Umbilical cord (tissue), 2 donors: ENCODE measurements around the gene SLC22A23. TPM values are rescaled to one million over a fixed set of nuclear protein-coding genes. Genes with fewer than 3 reads are reported as not detected.
A peak's percentile ranks its signal among the peaks of the same experiment; 100 is the strongest.

Source experiments
- DNase-seq: peaks from one replicate; pipeline ENCODE4 v3.0.0-alpha.2; 2015; ENCODE audit warnings: low spot score
- total RNA-seq: library from RNA; depleted of rRNA; stranded (reverse); fragments of >200 nt; gene quantifications from one replicate; pipeline ENCODE4 v1.2.3, GENCODE V29; 2014; ENCODE audit warnings: low replicate concordance; ENCODE audit not compliant: insufficient read depth

The SLC22A23 gene, protein sequence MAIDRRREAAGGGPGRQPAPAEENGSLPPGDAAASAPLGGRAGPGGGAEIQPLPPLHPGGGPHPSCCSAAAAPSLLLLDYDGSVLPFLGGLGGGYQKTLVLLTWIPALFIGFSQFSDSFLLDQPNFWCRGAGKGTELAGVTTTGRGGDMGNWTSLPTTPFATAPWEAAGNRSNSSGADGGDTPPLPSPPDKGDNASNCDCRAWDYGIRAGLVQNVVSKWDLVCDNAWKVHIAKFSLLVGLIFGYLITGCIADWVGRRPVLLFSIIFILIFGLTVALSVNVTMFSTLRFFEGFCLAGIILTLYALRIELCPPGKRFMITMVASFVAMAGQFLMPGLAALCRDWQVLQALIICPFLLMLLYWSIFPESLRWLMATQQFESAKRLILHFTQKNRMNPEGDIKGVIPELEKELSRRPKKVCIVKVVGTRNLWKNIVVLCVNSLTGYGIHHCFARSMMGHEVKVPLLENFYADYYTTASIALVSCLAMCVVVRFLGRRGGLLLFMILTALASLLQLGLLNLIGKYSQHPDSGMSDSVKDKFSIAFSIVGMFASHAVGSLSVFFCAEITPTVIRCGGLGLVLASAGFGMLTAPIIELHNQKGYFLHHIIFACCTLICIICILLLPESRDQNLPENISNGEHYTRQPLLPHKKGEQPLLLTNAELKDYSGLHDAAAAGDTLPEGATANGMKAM
- total RNA-seq: 18.5 TPM

- DNase-seq: peak; percentile 43
These were observed at the start of gene SLC22A23 for GRCh38 chr6:3456898-3457709. TSS of gene SLC22A23 (minus strand) at chr6:3457050. CDS start at chr6:3456559, 491 bp downstream.

DNA sequence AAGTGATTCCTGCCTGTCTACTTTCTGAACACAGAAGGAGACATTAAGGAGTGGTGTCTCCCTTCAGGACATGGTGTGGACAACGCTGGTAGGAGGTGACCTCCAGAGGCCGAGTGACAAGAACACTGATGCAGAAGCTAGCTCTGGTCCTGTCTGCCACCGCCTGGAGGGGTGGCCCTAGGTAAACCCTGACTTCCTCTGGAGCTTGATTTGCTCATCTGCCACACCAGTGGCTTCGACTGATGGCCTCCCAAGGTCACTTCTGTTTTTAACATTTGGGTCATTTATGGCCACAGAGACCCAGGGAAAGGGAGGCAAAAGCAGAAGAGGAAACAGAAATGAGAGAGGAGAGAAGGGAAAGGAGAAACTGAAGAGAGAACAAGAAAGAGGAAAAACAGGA, 49.4 kb upstream of the SLC22A23 start:
- no peak for DNase-seq

DNA sequence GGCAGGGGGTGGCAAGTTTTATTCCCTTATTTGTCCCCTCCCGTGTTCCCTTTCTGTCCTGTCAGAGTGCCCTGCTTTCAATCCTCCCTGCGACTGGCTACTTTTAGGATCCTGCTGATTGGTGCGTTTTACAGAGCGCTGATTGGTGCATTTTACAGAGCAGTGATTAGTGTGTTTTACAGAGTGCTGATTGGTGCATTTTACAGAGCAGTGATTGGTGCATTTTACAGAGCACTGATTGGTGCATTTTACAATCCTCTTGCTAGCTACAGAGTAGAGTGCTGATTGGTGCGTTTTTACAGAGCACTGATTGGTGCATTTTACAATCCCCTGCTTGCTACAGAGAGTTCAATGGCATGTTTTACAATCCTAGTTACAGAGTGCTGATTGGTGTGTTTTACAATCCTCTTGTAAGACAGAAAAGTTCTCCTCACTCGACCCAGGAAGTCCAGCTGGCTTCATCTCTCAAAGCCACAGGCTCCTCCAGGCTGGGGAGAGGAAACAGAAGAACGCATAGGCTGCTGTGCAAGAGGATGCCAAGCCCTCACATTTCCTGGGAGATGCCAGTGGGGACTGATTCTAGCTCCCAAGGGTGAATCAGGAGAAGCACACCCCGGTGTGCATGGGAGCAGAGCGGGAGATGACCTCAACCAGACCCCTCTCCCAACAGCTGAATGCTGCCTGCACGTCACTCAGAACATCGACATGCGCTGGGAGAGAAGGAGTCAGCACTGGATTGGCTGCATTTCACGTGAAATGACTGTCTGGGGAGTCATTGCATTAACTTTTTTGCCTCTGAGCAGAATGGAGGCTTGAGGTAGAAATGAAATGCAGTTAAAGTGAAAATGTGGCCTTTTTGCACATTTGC, 48.3 kb upstream of the SLC22A23 start:
- DNase-seq: no peak

GRCh38 chr6:3504354-3504753, 47.5 kb upstream of the SLC22A23 start:
- DNase-seq: no peak

DNA sequence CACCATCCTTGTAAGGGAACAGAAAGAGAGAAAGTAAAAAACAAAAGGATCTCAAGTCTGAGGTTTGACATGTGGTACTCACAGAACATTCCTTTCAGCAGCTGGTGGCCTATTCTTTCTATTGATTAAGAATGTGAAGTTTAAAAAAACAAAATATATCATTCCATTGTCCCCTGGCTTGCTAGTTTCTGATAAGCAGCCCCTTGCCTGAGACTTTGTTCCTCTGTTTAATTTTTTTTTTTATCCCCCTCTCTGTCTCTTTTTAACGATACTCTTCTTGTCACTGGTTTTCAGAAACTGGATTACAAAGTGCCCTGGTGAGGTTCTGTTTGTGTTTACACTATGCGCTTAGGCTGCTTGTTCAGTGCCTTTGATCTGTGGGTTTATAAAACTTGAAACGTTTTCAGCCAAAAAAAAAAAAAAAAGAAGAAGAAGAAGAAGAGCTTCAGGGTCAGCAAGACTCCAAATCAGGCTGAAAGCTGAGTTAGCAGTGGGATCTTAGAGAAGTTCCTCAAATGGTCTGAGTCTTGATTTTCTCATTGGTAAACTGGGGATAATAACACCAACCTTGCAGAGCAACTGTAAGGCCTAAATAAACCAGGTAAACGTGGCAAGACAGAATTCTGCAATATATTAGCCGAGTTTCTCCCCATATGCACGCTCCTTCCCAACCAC, 45.1 kb upstream of the SLC22A23 start:
- no peak for DNase-seq

DNA sequence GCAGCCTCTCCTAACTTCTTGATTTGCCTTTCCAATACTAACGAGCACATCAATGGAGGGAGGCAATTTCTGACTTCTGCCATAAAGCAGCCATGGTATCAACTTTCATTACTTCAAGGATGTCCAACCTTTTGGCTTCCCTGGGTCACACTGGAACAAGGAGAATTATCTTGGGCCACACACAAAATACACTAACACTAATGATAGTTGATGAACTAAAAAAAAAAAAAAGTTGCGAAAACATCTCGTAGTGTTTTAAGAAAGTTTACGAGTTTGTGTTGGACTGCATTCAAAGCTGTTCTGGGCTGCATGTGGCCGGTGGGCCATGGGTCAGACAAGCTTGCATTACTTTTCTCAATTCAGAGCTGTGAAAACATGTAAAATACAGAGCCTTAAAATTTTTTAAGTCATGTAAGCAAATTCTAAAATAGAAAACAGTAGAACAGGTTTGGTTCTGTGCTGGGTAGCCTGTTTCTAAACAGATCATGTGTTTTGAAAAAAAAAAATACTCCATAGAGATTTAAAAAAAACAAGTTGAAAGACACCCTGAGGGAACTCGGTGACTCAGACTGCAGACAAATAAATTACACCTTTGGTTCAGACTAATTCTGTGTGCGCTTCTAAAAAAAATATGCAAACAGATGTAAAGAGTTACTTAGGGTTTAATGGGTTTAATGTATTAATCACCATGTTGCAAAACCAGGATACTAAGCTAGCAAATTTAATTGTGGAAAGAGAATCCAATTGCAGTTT, 43.6 kb upstream of the SLC22A23 start:
- peak; percentile 64 for DNase-seq

- no peak for DNase-seq
These were observed 42.8 kb upstream of the SLC22A23 start for GRCh38 chr6:3499603-3500002.

DNA sequence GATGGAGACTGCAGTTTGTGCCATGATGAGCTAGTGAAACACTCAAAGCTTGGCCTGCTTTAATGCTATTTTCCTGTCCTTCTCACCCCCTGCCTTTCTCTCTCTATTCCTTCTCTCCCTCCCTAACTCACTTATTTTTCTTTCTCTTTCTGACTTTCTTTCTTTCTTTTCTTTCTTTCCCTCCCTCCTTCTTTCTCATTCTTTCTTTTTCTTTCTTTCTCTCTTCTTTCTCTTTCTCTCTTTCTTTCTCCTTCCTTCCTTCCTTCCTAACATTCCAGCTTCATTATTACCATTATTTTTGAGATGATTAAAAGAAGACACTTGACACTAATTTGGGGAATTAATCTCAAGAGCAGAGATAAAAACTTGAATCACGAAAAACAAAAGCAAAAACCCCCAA, 39.5 kb upstream of the SLC22A23 start:
- DNase-seq: no peak

GRCh38 chr6:3494391-3495100, 37.7 kb upstream of the SLC22A23 start:
- DNase-seq: no peak

GRCh38 chr6:3490625-3490980, 33.8 kb upstream of the SLC22A23 start:
- DNase-seq: no peak

- no peak for DNase-seq
These were observed 33.2 kb upstream of the SLC22A23 start for GRCh38 chr6:3489961-3490624.

DNA sequence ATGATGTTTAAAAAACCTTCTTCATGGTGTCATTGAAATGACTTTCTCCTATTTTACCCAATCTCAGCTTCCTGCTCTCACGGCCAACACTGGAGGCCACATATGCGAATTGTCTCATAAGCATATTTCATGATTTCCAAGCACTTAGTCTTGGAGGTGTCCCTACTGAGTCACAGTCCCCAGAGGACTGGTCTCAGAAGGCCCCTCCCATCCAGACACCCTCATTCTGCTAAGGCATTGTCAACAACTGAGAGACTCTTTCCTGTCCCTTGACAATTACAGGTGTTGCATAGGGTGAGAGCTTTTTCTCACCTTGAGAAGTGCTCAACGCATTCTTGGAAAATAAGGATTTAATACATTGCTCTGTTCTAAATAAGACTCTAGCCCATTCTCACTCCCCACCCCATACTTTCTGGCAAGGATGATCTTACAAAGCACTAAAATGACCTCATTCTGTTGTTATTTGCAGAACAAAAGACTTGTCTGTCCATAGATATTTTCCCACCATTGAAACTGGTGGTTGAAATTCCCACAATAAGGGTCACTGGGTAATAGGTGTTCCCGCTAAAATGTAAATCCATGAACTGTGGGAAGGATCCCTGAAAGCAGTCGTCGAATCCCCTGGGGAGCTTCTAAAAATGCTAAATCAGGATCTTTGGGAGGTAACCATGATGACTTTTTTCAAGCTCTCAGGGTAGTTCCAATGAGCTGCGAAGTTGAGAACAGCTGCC, 32.3 kb upstream of the SLC22A23 start:
- DNase-seq: no peak

GRCh38 chr6:3484946-3485345, 28.1 kb upstream of the SLC22A23 start:
- DNase-seq: no peak

GRCh38 chr6:3484192-3484591, 27.3 kb upstream of the SLC22A23 start:
- DNase-seq: no peak

GRCh38 chr6:3483675-3484074, 26.8 kb upstream of the SLC22A23 start:
- DNase-seq: no peak

DNA sequence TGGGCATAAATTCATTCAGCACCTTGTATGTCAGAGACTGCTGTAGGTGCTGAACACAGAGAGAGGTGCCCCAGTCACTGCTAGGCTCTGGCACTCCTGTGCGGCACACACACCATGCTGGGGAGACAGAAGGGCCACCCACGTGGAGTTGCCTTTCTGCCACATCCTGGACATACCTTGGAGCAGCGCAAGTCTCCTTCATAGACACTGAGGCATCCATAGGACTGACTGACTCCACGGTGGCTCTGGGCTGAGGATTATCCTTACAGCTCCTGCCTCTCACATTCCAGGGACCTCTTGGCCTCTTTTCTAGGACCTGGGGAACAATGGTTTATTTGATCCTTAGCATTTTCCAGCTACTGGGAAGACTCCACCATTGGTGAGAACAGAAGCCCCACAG, 26.0 kb upstream of the SLC22A23 start:
- DNase-seq: no peak

GRCh38 chr6:3481640-3482039, 24.8 kb upstream of the SLC22A23 start:
- DNase-seq: no peak

- DNase-seq: no peak
These were observed 23.2 kb upstream of the SLC22A23 start for GRCh38 chr6:3480009-3480408.
